ENCODE results near the gene PCDHGB3. TPM values are rescaled to one million over a fixed set of nuclear protein-coding genes. Genes with fewer than 3 reads are reported as not detected.

Gene PCDHGB3
- total RNA-seq, 1 experiment from 2014 or later = 3.4 TPM

DNA sequence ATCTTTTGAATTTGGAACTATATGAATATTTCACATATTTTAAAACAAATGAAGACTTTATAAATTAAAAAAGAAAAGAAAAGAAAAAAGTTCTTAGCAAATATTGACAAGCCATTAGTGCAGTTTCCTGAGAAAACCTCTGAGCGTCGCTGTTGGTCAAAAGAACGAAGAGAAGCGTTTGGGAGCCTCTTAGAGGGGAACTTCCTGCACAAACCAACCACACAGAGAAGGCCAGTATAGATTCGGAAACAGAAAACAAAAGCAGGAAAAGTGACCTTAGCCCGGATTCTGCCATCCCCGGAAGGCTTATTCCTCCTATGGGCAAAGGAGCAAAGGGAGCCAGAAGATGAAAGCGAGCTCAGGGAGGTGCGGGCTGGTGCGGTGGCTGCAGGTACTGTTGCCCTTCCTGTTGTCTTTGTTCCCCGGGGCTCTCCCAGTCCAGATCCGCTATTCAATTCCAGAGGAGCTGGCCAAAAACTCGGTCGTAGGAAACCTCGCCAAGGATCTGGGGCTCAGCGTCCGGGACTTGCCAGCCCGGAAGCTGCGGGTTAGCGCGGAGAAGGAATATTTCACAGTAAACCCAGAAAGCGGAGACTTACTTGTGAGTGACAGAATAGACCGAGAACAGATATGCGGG lies 10.1 kb upstream of the PCDHGB3 start, which contains the start of gene PCDHGB2:
Gene PCDHGB2, plus strand, starts transcription at position 205 of the 637 bp plus-strand sequence. Its CDS starts 142 bp downstream, at position 347.
- ChIA-PET CTCF (interaction anchor here (1.1 kb wide), 1 partner anchor 39 kb away, joined by 3 read pairs; the partner anchor contains the start of gene TAF7), POLR2A (ENCODE audit: low non-redundant PET) (no interaction called here)
- Histone ChIP-seq H3K36me3 (ENCODE audit: insufficient read depth, low read length, poor library complexity, severe bottlenecking) (no peaks in the 10 kb centered on the region), H3K4me3 (ENCODE audit: low read depth, low read length, poor library complexity, severe bottlenecking) (no peak within 1 kb of the TSS), H3K27me3 (replicated peaks; ENCODE audit: insufficient read depth, low read depth, low read length, poor library complexity) (no peaks in the 10 kb centered on the region), H3K4me1 (ENCODE audit: insufficient read depth, low read length, poor library complexity, severe bottlenecking) (no peaks in the 10 kb centered on the region), H3K27ac (ENCODE audit: low read depth, low read length, poor library complexity, severe bottlenecking) (no peak within 1 kb of the TSS), H3K9me3 (ENCODE audit: low read depth, low read length, poor library complexity, severe bottlenecking) (peaks cover 47% of the 10 kb centered on the region)
- BruUV-seq (replicated peaks) = TSS peak; percentile 55
- intact Hi-C loops (cut with micrococcal nuclease; ENCODE audit: unreplicated experiment) = no loop called here
- TF ChIP-seq EZH2 (IDR thresholded peaks at IDR 0.05; ENCODE audit: borderline replicate concordance, low read depth, low read length, poor library complexity, severe bottlenecking) = no peak
- TF ChIP-seq, protein P1, sequence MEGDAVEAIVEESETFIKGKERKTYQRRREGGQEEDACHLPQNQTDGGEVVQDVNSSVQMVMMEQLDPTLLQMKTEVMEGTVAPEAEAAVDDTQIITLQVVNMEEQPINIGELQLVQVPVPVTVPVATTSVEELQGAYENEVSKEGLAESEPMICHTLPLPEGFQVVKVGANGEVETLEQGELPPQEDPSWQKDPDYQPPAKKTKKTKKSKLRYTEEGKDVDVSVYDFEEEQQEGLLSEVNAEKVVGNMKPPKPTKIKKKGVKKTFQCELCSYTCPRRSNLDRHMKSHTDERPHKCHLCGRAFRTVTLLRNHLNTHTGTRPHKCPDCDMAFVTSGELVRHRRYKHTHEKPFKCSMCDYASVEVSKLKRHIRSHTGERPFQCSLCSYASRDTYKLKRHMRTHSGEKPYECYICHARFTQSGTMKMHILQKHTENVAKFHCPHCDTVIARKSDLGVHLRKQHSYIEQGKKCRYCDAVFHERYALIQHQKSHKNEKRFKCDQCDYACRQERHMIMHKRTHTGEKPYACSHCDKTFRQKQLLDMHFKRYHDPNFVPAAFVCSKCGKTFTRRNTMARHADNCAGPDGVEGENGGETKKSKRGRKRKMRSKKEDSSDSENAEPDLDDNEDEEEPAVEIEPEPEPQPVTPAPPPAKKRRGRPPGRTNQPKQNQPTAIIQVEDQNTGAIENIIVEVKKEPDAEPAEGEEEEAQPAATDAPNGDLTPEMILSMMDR (conservative IDR thresholded peaks at IDR 0.05; ENCODE audit: low read depth, low read length) = peak; percentile 59
- peak; percentile 67 for DNase-seq (ENCODE audit: low spot score)

GRCh38 chr5:141360685-141361084 lies 9.4 kb upstream of the PCDHGB3 start:
- intact Hi-C loops (cut with micrococcal nuclease; ENCODE audit: unreplicated experiment) = no loop called here
- TF ChIP-seq, protein P1 (conservative IDR thresholded peaks at IDR 0.05; ENCODE audit: low read depth, low read length) = no peak
- no peak for TF ChIP-seq EZH2 (IDR thresholded peaks at IDR 0.05; ENCODE audit: borderline replicate concordance, low read depth, low read length, poor library complexity, severe bottlenecking)
- Histone ChIP-seq H3K9me3 (ENCODE audit: low read depth, low read length, poor library complexity, severe bottlenecking) (peaks cover 47% of the 10 kb centered on the region), H3K36me3 (ENCODE audit: insufficient read depth, low read length, poor library complexity, severe bottlenecking) (no peaks in the 10 kb centered on the region), H3K27me3 (replicated peaks; ENCODE audit: insufficient read depth, low read depth, low read length, poor library complexity) (no peaks in the 10 kb centered on the region), H3K4me1 (ENCODE audit: insufficient read depth, low read length, poor library complexity, severe bottlenecking) (no peaks in the 10 kb centered on the region), H3K27ac (ENCODE audit: low read depth, low read length, poor library complexity, severe bottlenecking) (no peak overlapping the region), H3K4me3 (ENCODE audit: low read depth, low read length, poor library complexity, severe bottlenecking) (no peak overlapping the region)
- ChIA-PET POLR2A (ENCODE audit: low non-redundant PET) (no interaction called here), CTCF (no interaction called here)
- no peak for DNase-seq (ENCODE audit: low spot score)
- no TSS peak for BruUV-seq (replicated peaks)

DNA sequence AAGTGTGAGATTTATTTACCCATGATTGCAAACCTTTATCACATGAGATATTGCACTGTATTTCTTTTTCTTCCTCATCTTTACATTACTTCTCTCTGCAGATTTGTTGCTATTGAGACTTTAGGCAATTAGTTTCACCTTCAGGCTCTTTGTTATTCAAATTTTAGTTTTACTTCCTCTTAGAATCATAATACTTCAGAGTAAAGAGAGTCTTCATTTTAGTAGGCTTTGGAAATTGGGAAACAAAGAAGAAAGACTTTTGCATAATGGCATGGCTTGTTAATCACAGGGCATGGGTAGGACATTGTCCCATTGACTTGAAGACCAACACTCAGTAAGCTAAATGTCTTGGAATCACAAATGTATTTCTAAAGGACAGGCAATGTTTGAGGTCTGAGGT lies 7.3 kb upstream of the PCDHGB3 start:
- no peak for DNase-seq (ENCODE audit: low spot score)
- Histone ChIP-seq H3K27ac (ENCODE audit: low read depth, low read length, poor library complexity, severe bottlenecking) (no peak overlapping the region), H3K4me1 (ENCODE audit: insufficient read depth, low read length, poor library complexity, severe bottlenecking) (no peaks in the 10 kb centered on the region), H3K4me3 (ENCODE audit: low read depth, low read length, poor library complexity, severe bottlenecking) (no peak overlapping the region), H3K36me3 (ENCODE audit: insufficient read depth, low read length, poor library complexity, severe bottlenecking) (no peaks in the 10 kb centered on the region), H3K9me3 (ENCODE audit: low read depth, low read length, poor library complexity, severe bottlenecking) (peaks cover 53% of the 10 kb centered on the region), H3K27me3 (replicated peaks; ENCODE audit: insufficient read depth, low read depth, low read length, poor library complexity) (no peaks in the 10 kb centered on the region)
- no peak for TF ChIP-seq EZH2 (IDR thresholded peaks at IDR 0.05; ENCODE audit: borderline replicate concordance, low read depth, low read length, poor library complexity, severe bottlenecking)
- TF ChIP-seq, protein P1 (conservative IDR thresholded peaks at IDR 0.05; ENCODE audit: low read depth, low read length) = no peak
- intact Hi-C loops (cut with micrococcal nuclease; ENCODE audit: unreplicated experiment) = no loop called here
- BruUV-seq (replicated peaks) = no TSS peak
- POLR2A ChIA-PET (ENCODE audit: low non-redundant PET) = no interaction called here
- CTCF ChIA-PET = no interaction called here
